Upper lobe of right lung (tissue), 1 donor: ENCODE measurements around the gene ARL5C. TPM values are rescaled to one million over a fixed set of nuclear protein-coding genes. Genes with fewer than 3 reads are reported as not detected.
A peak's percentile ranks its signal among the peaks of the same experiment; 100 is the strongest.

Source experiments
- ATAC-seq: fragments of 200-7000 bp; cut with Tn5 transposase; one replicate; pipeline ENCODE4 v1.9.1; 2020; ENCODE audit warnings: mild to moderate bottlenecking, moderate library complexity
- DNase-seq: peaks from one replicate; pipeline ENCODE4 v3.0.0-alpha.2; 2020
- H3K27ac ChIP-seq: fragments of 200-600 bp; one replicate; pipeline ENCODE4 v1.8.0; 2022
- H3K27me3 ChIP-seq: fragments of 200-600 bp; one replicate; pipeline ENCODE4 v1.8.0; 2022; ENCODE audit warnings: mild to moderate bottlenecking
- H3K36me3 ChIP-seq: fragments of 200-600 bp; one replicate; pipeline ENCODE4 v1.8.0; 2022
- H3K4me1 ChIP-seq: fragments of 200-600 bp; one replicate; pipeline ENCODE4 v1.8.0; 2022
- H3K4me3 ChIP-seq: fragments of 200-600 bp; one replicate; pipeline ENCODE4 v1.8.0; 2022; ENCODE audit warnings: mild to moderate bottlenecking
- H3K9me3 ChIP-seq: fragments of 200-600 bp; one replicate; pipeline ENCODE4 v1.8.0; 2022
- intact Hi-C: fragments of 100-400 bp; cut with DNase I; formaldehyde crosslinking; loops from one replicate; pipeline ENCODE4 v1.11.0; 2022
- total RNA-seq: library from RNA; stranded (reverse); fragmentation: NEBNext Ultra II Directional; extraction: Animal tissue kit (Norgen Biotek cat#: 25700); gene quantifications from one replicate; pipeline ENCODE4 v1.2.1, GENCODE V29; 2021
- TF ChIP-seq, protein P1 (sequence below): fragments of 200-600 bp; IDR thresholded peaks from one replicate; pipeline ENCODE4 v1.8.0; 2022; ENCODE audit warnings: antibody characterized with exemption
- donor health status: DM: no; HTN: yes; CAD: no; lungs with severe emphysema.

Gene ARL5C
- total RNA-seq, 1 donor from 2014 or later, result not detected

DNA sequence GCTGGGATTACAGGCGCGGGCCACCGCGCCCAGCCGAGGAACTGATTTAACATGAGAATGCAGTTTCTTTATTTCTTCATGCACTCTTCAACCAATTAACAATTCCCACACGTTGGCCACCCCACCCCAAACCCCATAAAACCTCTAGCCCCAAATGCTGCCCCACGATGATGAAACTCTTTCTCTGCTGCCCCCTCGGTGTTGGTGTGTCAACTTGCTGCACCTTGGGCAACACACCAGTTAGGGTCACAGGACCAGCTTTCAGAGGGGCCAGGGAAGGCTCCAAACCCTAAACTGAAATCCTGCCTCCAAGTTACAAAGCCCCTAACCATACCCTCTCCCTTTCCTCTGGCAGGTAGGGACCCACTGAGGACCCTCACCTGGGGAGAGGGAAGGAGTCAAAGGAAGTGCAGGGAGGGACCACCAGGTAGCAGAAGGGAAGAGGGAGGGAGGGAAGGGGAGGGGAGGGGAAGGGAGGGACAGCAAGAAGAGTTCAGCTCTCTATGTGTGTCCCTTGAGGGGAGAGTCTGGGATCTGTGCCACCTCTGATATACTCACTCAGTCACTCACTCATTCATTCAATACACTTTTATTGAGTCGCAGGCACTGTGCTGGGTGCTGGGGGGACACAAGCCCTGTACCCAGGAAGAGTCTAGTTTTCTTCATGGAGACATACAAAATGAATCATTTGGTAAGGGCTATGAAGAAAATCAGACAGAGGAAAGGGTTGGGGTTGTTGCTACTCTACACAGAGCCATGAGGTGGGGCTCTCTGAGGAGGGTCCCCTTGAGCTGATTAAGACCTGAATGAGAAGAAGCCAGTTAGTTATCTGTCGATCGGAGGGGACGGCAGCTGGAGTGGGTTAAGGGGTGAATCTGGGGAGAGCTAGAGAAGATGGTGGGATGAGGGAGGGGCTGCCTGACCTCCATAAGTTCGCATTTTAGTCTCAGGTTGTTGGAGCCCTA lies 18.5 kb downstream of the ARL5C start:
- no peak for DNase-seq
- intact Hi-C loops, result no loop called here

DNA sequence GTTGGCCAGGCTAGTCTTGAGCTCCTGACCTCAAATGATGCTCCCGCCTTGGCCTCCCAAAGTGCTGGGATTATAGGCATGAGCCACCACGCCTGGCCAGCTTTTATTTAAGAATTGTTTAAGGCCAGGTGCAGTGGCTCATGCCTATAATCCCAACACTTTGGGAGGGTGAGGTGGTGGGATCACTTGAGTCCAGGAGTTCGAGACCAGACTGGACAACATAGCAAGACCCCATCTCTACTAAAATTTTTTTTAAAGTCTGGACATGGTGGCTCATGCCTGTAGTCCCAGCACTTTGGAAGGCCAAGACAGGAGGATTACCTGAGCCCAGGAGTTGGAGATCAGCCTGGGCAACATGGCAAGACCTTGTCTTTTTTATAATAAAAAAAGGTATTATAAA lies 19.7 kb downstream of the ARL5C start:
- no peak overlapping the region for H3K4me3 ChIP-seq
- H3K27me3 ChIP-seq, result peaks cover 3% of the 10 kb centered on the region
- ATAC-seq, result no peak
- TF ChIP-seq, protein P1, sequence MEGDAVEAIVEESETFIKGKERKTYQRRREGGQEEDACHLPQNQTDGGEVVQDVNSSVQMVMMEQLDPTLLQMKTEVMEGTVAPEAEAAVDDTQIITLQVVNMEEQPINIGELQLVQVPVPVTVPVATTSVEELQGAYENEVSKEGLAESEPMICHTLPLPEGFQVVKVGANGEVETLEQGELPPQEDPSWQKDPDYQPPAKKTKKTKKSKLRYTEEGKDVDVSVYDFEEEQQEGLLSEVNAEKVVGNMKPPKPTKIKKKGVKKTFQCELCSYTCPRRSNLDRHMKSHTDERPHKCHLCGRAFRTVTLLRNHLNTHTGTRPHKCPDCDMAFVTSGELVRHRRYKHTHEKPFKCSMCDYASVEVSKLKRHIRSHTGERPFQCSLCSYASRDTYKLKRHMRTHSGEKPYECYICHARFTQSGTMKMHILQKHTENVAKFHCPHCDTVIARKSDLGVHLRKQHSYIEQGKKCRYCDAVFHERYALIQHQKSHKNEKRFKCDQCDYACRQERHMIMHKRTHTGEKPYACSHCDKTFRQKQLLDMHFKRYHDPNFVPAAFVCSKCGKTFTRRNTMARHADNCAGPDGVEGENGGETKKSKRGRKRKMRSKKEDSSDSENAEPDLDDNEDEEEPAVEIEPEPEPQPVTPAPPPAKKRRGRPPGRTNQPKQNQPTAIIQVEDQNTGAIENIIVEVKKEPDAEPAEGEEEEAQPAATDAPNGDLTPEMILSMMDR, result no peak
- no peaks in the 10 kb centered on the region for H3K36me3 ChIP-seq
- H3K9me3 ChIP-seq, result no peaks in the 10 kb centered on the region
- intact Hi-C loops, result no loop called here
- DNase-seq, result no peak
- peaks cover 4% of the 10 kb centered on the region for H3K4me1 ChIP-seq
- no peak overlapping the region for H3K27ac ChIP-seq

More for the DNA sequence above, 18.5 kb downstream of the ARL5C start:
- no peak overlapping the region for H3K27ac ChIP-seq
- H3K27me3 ChIP-seq, result peaks cover 3% of the 10 kb centered on the region
- no peak for ATAC-seq
- TF ChIP-seq, protein P1, result no peak
- no peaks in the 10 kb centered on the region for H3K9me3 ChIP-seq
- peaks cover 13% of the 10 kb centered on the region for H3K4me1 ChIP-seq
- no peak overlapping the region for H3K4me3 ChIP-seq
- no peaks in the 10 kb centered on the region for H3K36me3 ChIP-seq

DNA sequence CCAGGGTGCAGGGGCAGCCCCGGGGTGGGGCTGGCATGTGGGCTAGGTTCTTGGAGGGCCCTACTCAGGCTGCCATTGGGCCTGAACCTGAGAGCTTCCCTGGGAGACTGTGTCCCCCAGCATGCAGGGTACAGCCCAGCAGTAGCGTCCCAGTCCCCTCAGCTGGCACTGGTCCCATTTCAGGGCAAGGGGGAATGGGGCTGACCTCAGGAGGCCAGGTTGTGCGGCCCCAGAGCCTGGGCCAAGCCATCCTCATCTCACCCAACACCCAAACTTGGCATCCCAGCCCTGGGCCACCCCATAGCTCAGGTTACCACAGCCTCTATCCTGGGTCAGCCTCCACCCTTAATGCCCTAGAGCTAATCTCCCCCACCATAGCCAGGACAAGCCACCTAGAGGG lies 20.8 kb downstream of the ARL5C start:
- Histone ChIP-seq H3K27ac (no peak overlapping the region), H3K27me3 (no peaks in the 10 kb centered on the region), H3K36me3 (no peaks in the 10 kb centered on the region), H3K4me1 (peaks cover 4% of the 10 kb centered on the region), H3K4me3 (no peak overlapping the region), H3K9me3 (no peaks in the 10 kb centered on the region)
- DNase-seq, result no peak
- ATAC-seq, result no peak
- TF ChIP-seq, protein P1, result no peak
- intact Hi-C loops, result no loop called here

DNA sequence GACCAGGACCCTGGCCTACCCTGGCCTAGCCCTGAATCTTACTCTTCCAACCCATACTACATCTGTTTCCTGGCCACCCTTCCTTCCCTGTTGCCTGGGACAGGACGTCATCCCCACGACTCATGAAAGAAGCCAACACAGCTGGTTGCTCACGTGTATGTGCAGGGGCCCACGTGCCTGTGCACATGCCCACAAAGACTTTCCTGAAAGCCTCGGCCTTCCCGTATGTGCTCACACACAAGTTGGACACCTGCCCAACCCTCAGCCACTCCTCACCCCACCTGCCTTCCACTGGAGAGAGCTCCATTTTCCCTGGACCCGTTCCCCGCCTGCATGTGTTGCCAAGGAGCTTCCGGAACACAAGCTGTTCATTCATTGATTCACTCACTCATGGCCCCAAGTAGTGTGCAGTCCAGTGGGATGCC lies 21.5 kb downstream of the ARL5C start:
- no peak overlapping the region for H3K27ac ChIP-seq
- DNase-seq (peak; percentile 92), ATAC-seq (peak; percentile 85)
- no peaks in the 10 kb centered on the region for H3K36me3 ChIP-seq
- no peak overlapping the region for H3K4me3 ChIP-seq
- peaks cover 4% of the 10 kb centered on the region for H3K4me1 ChIP-seq
- H3K9me3 ChIP-seq, result no peaks in the 10 kb centered on the region
- TF ChIP-seq, protein P1, result no peak
- intact Hi-C loops, result no loop called here
- H3K27me3 ChIP-seq, result no peaks in the 10 kb centered on the region

DNA sequence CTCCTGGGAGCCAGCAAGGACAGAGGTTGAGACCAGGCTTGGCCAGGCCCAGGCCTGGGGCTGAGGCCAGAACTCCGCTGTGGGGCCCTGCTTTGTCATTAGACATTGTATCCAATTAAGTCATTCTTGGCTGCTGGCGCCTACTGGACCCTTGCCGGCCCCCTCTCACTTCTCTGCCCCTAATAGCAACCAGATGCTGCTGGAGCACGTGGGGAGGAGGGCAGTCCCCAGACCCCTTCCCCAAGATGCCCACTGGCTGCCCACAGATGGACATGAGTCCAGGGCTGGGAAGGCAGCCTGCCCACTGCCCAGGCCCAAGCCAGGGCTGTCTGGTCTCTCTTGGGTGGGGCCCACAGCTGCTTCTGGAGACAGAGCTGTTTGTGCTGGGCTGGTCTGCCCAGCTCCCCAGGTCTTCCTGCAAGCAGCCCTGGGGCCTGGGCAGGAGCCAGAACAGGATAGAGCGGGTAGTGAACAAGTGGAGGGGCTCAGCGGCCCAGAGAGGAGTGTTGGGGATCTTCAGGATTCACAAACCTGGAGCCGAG lies 22.3 kb downstream of the ARL5C start:
- H3K4me3 ChIP-seq, result no peak overlapping the region
- ATAC-seq (no peak), DNase-seq (no peak)
- H3K27me3 ChIP-seq, result no peaks in the 10 kb centered on the region
- H3K36me3 ChIP-seq, result no peaks in the 10 kb centered on the region
- intact Hi-C loops, result no loop called here
- no peak overlapping the region for H3K27ac ChIP-seq
- peaks cover 4% of the 10 kb centered on the region for H3K4me1 ChIP-seq
- TF ChIP-seq, protein P1, result no peak
- no peaks in the 10 kb centered on the region for H3K9me3 ChIP-seq
